MG63 (cell line): ENCODE measurements around the gene FAM24B. TPM values are rescaled to one million over a fixed set of nuclear protein-coding genes. Genes with fewer than 3 reads are reported as not detected.

ENCODE experiments used
- DNase-seq: peaks from one replicate; pipeline ENCODE4 v3.0.0-alpha.2; 2020
- H3K27me3 ChIP-seq: fragments of 250-450 bp; sonication (Bioruptor Pico); 2 replicates; pipeline ENCODE4 v1.5.1; 2020; ENCODE audit warnings: mild to moderate bottlenecking, moderate library complexity
- H3K36me3 ChIP-seq: fragments of 250-450 bp; sonication (Bioruptor Pico); 2 replicates; pipeline ENCODE4 v1.5.1; 2020; ENCODE audit warnings: mild to moderate bottlenecking, moderate library complexity
- H3K4me3 ChIP-seq: fragments of 250-450 bp; sonication (Bioruptor Pico); 2 replicates; pipeline ENCODE4 v1.5.1; 2020; ENCODE audit warnings: mild to moderate bottlenecking, moderate library complexity
- H3K9me3 ChIP-seq: fragments of 250-450 bp; sonication (Bioruptor Pico); 2 replicates; pipeline ENCODE4 v1.5.1; 2020; ENCODE audit warnings: mild to moderate bottlenecking, moderate library complexity
- total RNA-seq: library from RNA; depleted of rRNA; stranded (reverse); fragments of >200 nt; shearing (Covaris generic); gene quantifications from 2 replicates; pipeline ENCODE4 v1.2.3, GENCODE V29; 2014; ENCODE audit warnings: low replicate concordance

Gene FAM24B
- total RNA-seq, 1 experiment from 2014 or later: 0.72 TPM

- no peaks in the 10 kb centered on the region for H3K27me3 ChIP-seq
- no peak for DNase-seq
- H3K36me3 ChIP-seq: peaks cover 15% of the 10 kb centered on the region
- H3K9me3 ChIP-seq: no peaks in the 10 kb centered on the region
- H3K4me3 ChIP-seq: no peak overlapping the region
Measured at GRCh38 chr10:122844146-122844545, 35.2 kb downstream of the FAM24B start.

DNA sequence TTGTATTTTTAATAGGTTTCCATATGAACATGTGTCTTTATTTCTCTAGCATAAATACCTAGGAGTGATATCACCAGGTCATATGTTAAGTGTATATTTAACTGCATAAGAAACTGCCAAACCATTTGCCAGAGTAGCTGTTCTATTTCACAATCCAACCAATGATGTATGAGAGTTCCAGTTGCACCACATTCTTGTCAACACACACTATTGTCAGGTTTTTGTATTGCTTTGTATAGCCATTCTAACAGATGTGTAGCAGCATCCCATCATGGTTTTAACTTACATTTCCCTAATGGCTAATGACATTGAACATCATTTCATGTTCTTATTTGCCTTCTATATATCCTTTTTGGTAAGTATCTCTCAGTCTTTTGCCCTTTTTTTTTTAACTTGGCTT, 37.8 kb downstream of the FAM24B start:
- Histone ChIP-seq H3K9me3 (no peaks in the 10 kb centered on the region), H3K36me3 (peaks cover 14% of the 10 kb centered on the region), H3K27me3 (no peaks in the 10 kb centered on the region), H3K4me3 (no peak overlapping the region)
- no peak for DNase-seq

DNA sequence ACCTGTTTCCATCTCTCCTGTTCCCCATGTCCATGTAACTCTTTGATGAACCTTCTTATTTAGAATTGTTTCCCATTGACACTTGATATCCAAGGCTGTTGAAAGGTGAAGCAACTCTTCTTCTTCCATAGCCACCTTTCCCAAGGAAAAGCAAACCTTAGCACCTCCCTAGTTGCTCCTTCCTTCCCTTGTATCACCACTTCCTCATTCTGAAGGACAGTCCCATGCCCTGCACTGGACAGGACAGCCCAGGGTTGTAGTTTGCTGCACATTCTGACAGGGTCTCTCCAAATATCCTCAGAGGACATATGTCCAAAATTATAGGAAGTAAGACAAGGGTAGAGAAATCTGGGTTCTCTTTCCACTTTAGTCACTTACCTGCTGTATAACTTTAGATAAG, 39.9 kb downstream of the FAM24B start:
- Histone ChIP-seq H3K4me3 (no peak overlapping the region), H3K27me3 (no peaks in the 10 kb centered on the region), H3K36me3 (peaks cover 11% of the 10 kb centered on the region), H3K9me3 (no peaks in the 10 kb centered on the region)
- no peak for DNase-seq

GRCh38 chr10:122838880-122839279, 40.5 kb downstream of the FAM24B start:
- no peak overlapping the region for H3K4me3 ChIP-seq
- no peak for DNase-seq
- H3K9me3 ChIP-seq: no peaks in the 10 kb centered on the region

GRCh38 chr10:122835908-122836307, 43.5 kb downstream of the FAM24B start:
- H3K9me3 ChIP-seq: no peaks in the 10 kb centered on the region
- peaks cover 13% of the 10 kb centered on the region for H3K36me3 ChIP-seq
- no peaks in the 10 kb centered on the region for H3K27me3 ChIP-seq
- no peak overlapping the region for H3K4me3 ChIP-seq
- no peak for DNase-seq

More at GRCh38 chr10:122838880-122839279, 40.5 kb downstream of the FAM24B start:
- Histone ChIP-seq H3K36me3 (peaks cover 11% of the 10 kb centered on the region), H3K27me3 (no peaks in the 10 kb centered on the region)

- DNase-seq: no peak
- no peaks in the 10 kb centered on the region for H3K9me3 ChIP-seq
- no peak overlapping the region for H3K4me3 ChIP-seq
- no peaks in the 10 kb centered on the region for H3K27me3 ChIP-seq
- H3K36me3 ChIP-seq: peaks cover 5% of the 10 kb centered on the region
Measured at GRCh38 chr10:122830965-122831353, 48.4 kb downstream of the FAM24B start.

DNA sequence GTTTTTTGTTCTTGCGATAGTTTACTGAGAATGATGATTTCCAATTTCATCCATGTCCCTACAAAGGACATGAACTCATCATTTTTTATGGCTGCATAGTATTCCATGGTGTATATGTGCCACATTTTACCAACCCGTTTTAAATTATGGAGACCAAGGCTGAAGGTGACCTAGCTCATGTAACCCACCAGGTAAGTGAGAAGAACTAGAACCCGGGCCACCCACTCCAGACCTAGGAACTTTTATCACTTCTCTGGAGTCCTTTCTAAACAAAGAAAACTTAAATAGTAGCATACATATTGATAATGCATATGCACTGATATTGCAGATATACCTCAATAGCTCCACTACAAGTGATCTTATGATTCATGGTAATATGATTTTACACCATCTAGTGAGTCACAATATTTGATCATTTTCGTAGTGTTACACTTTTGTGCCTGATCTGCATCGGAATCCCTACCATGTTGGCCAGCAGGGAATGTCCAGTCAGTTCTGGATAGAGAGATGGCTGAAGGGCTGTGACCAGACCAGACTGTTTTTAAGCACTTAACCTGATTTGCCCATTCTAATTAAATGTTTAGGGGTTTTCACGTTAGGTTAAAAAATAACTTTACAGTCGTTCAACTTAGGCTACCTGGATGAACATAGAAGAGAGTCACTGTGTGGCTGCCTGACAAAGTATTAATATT, 49.0 kb downstream of the FAM24B start:
- Histone ChIP-seq H3K4me3 (no peak overlapping the region), H3K36me3 (peaks cover 5% of the 10 kb centered on the region), H3K27me3 (no peaks in the 10 kb centered on the region), H3K9me3 (no peaks in the 10 kb centered on the region)
- DNase-seq: no peak

DNA sequence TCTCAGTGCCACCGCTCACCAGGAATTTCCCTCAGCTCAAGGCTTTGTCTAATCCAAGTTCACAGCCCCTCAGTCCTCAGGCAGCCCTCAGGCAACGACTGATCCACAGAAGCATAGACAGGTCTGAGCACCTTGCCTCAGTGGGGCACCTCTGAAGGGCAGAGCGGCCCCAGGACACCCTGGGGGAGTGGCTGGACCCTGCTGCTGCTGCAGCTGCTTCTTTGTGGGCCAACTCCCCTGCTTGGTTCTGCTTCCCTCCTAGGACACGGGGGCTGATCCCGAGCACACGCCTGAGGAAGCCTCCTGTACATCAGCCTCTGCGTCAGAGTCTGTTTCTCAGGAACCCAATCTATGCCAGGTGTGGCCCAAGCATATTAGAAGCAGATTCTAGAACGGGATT, 49.9 kb downstream of the FAM24B start:
- no peak overlapping the region for H3K4me3 ChIP-seq
- H3K9me3 ChIP-seq: no peaks in the 10 kb centered on the region
- no peak for DNase-seq
- peaks cover 5% of the 10 kb centered on the region for H3K36me3 ChIP-seq
- H3K27me3 ChIP-seq: no peaks in the 10 kb centered on the region; the same call in 1 of the 2 replicates

- Histone ChIP-seq H3K9me3 (no peaks in the 10 kb centered on the region), H3K27me3 (no peaks in the 10 kb centered on the region; the same call in 1 of the 2 replicates), H3K36me3 (peaks cover 5% of the 10 kb centered on the region), H3K4me3 (no peak overlapping the region)
- no peak for DNase-seq
Measured at GRCh38 chr10:122828716-122829255, 50.6 kb downstream of the FAM24B start.

DNA sequence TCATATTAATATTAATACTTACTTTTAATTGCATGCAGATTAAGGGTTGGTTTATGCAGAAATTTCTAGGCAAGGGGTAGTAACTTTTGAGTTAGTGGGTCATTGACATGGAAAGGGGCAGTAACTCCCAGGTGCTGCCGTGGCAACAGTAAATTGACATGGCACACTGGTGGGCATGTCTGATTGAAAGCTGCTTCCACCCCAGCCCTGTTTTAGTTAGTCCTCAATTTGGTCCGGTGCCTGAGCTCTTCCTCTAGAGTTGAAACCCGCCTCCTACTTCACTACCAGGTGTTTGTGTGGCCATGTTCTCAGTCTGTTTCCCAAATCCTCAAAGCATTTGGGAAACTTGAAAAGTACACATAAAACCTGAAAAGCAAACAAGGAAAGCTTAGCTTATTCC, 52.1 kb downstream of the FAM24B start:
- Histone ChIP-seq H3K36me3 (peaks cover 5% of the 10 kb centered on the region), H3K4me3 (no peak overlapping the region), H3K27me3 (no peaks in the 10 kb centered on the region; the same call in 1 of the 2 replicates), H3K9me3 (no peaks in the 10 kb centered on the region)
- no peak for DNase-seq

DNA sequence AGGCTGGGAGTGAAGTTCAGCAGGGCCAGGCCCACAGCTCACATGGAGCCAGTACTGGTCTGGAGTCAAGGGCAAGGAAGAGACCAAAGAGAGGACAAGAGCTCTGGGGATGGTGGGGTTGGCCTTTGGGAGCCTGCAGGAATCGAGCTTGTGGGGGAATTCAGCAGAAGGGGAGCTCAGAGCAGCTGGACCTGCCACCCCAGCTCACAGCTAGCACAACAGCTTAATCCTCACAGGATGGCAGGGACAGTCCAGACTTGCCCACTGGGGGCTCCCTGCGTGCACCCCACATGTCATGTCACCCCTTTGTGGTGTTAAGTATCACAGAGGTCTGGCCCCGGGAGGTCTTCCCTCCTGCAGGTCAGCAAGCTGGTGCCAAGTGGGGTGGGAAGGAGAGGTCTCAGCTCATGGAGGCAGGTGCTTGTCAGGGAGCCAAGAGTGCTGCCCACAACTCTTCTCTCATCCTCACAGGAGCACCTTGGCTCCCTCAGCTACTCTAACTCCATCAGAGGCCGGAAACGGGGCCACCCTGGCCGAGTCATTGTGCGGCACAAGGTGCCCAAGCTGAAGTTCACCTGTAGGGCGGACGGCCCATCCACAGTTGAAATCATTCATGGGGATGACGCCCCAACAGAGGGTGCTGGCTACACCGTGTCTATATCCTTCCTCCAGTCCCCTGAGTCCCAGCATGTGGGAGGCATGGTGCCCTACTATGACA, 56.2 kb downstream of the FAM24B start:
- Histone ChIP-seq H3K4me3 (no peak overlapping the region), H3K9me3 (no peaks in the 10 kb centered on the region), H3K36me3 (no peaks in the 10 kb centered on the region), H3K27me3 (peaks cover 5% of the 10 kb centered on the region)
- no peak for DNase-seq

DNA sequence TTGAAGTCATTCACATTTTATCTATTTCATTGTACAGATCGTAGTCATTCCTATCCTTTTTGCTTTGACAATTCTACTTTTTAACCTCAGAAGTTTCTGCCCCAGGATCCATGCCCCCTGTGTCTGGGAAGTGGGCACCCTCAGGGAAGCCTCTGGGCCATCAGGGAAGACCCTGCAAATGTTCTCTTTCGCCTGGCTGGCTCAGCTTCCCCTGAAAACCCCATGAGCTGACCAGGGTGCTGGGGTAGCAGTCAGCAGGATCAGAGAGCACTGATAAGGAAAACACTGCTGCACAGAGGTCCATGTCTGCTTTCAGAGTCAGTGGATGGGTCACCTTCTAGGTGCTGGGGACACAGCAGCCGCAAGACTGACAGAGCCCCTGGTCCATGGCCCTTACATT, 57.6 kb downstream of the FAM24B start:
- H3K36me3 ChIP-seq: no peaks in the 10 kb centered on the region
- peaks cover 9% of the 10 kb centered on the region for H3K27me3 ChIP-seq
- no peaks in the 10 kb centered on the region for H3K9me3 ChIP-seq
- no peak overlapping the region for H3K4me3 ChIP-seq
- DNase-seq: no peak

GRCh38 chr10:122815458-122815857, 63.9 kb downstream of the FAM24B start:
- Histone ChIP-seq H3K9me3 (no peaks in the 10 kb centered on the region), H3K36me3 (no peaks in the 10 kb centered on the region), H3K27me3 (peaks cover 9% of the 10 kb centered on the region), H3K4me3 (no peak overlapping the region)
- no peak for DNase-seq

DNA sequence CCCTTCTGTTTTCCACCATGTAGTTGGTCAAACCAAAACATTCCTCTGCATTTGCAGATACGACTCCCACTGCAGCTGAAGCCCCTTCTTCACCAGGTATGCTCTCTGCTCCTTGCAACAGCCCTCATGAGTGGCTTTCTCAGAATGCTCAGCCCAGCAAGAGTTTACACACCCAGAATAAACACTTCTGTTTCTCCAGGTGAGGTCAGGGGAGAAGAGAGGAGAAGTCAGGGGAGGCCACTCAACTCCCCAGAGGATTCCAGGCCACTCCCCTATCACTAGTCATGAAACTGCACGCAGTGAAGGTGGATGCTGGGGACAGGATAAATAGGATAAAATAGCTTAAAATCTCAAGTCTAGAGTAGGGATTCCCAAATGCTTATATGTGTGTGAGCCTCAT, 64.9 kb downstream of the FAM24B start:
- DNase-seq: no peak
- no peaks in the 10 kb centered on the region for H3K36me3 ChIP-seq
- H3K27me3 ChIP-seq: peaks cover 9% of the 10 kb centered on the region
- H3K9me3 ChIP-seq: no peaks in the 10 kb centered on the region
- no peak overlapping the region for H3K4me3 ChIP-seq

DNA sequence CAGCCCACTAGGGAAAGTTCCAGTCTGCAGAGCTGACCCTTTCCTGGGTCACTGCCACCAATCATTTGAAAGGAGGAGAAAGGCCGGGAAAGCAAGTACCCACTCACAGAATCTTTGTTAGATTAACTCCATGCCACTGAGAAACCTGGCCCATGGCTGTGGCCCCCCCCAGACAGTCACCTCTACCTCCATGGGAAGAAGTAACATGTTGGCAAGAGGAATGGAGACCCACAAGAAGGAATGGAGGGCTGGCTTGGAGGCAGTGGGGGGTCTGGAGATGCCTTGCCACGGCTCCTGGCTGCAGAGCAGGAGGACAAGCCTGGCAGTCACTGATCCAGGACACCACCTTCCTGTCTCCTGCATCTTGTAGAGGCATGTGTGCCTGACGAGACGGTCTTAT, 66.6 kb downstream of the FAM24B start:
- H3K4me3 ChIP-seq: no peak overlapping the region
- peaks cover 3% of the 10 kb centered on the region for H3K27me3 ChIP-seq
- DNase-seq: no peak
- no peaks in the 10 kb centered on the region for H3K9me3 ChIP-seq
- H3K36me3 ChIP-seq: no peaks in the 10 kb centered on the region

DNA sequence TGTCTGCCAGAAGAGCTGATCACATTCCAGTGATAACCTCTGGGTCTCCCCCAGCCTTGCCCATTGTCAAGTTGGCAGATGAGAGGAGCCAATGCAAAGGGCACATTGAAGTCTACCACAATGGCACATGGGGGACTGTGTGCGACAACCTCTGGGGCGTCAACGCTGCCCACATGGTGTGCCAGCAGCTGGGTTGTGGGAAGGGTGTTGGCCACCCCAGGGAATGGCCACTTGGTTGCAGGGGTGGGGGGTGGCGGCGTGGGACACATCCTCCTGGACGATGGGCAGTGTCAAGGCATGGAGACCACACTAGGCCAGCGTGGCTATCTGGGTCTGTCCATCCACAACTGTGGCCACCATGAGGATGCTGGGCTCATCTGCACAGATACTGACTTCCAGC, 77.1 kb downstream of the FAM24B start:
- H3K4me3 ChIP-seq: no peak overlapping the region
- H3K9me3 ChIP-seq: no peaks in the 10 kb centered on the region
- DNase-seq: no peak
- no peaks in the 10 kb centered on the region for H3K27me3 ChIP-seq
- H3K36me3 ChIP-seq: no peaks in the 10 kb centered on the region
